Left renal pelvis (tissue), 4 donors: ENCODE data around the gene MPHOSPH9. TPM values are rescaled to one million over a fixed set of nuclear protein-coding genes. Genes with fewer than 3 reads are reported as not detected.

ENCODE experiments used
- DNase-seq, 4 donors: peaks; one replicate each; pipeline ENCODE4 v3.0.0-alpha.2; 2013; ENCODE audit warnings: low read depth in 4 of 4, low spot score in 3 of 4
- polyA plus RNA-seq, 4 donors: library from polyadenylated mRNA; unstranded; fragments of 120-200 nt; gene quantifications; one replicate each; pipeline ENCODE4 v1.2.1, GENCODE V29; 2013; ENCODE audit not compliant: insufficient read length in 4 of 4

The MPHOSPH9 gene
- polyA plus RNA-seq, 4 donors = 26.5 to 34.8 (median 33.0) TPM

DNA sequence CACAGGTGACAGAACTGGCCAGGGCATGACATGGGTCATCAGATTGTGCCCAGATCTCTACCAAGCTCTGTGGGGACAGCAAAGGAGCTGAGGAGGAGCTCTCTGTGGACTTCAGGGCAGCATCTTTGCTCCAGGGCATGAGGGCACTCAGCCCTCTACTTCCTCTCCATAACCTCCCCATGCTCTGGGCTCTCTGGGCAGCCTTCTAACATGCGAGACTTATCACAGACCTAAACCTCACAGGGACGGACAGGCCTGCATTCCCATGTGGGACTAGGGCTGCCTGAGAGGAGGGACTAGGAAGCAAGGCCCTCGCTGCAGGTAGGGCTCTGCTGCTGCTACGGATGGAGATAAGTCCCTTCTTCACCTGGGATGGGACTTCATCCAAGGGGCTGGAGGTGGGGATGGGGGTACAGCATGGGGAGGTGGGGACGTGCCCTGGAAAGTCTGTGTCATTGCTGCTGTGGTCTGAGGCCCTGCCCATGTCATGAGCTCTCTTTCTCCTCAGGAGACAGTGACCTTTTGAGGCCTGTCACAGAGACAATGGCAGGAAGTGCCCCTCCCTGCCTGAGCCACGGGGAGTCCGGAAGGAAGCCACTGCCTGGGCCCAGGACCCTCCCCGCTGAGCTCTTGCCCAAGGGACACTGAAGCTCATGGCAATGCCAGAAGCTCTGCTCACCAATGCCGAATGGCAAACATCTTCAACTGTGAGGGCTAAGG is 126.1 kb downstream of the MPHOSPH9 start:
- no peak for DNase-seq

DNA sequence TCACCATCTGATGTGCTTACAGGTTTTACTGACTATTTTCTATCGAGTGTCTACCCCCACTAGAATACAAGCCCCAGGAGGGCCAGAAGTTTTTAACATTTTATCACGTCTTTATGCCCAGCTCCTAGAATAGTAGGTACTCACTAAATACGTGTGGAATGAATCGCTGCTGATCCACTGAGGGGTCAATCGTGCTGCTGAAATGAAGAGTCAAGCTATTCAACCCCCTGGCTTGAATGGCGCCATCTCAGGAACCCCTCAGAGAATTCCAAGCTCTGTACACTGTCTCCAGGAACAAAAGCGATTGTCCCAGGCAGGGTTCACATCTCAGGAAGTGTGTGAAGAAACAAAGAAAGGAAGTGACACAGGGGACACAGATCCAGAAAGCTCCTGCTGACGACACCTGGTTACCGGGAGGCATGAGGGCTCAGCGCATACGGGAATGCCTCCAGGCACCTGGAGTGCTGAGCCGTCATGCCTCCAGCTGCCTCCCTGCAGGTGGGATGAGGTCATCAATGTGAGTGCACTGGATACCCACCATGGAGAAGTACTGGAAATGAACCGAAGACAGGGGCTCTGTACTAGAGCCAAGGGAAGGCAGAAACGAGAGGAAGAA is 127.6 kb downstream of the MPHOSPH9 start:
- DNase-seq = no peak

DNA sequence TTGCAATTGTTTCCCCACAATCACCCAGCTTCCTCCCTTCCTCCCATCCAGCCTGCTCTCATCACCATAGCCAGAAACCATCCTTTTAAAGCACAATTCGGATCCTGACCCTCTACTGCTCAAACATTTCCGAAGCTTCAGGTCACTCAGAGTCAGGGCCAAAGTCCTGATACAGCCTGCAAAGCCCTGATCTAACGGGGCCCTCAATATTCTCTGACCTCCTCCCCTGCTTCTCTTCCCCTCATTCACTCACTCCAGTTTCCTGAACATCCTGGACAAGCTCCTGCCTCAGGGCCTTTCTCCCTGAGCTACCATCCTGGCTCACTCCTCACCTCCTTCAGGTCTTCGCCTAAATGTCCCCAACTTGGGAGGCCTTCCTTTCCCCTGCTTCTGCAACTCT is 128.1 kb downstream of the MPHOSPH9 start:
- DNase-seq = no peak

Other genes with a start within 250 kb of the MPHOSPH9 start
- gene PITPNM2, start 82.1 kb downstream of the MPHOSPH9 start, polyA plus RNA-seq = 1 to 10 TPM; 4.9 to 8.8 (median 6.6) TPM
- 10 to 100 TPM; 18.7 to 25.8 (median 20.6) TPM for gene MTRFR, start 295 bp upstream of the MPHOSPH9 start, polyA plus RNA-seq
- 100 to 1,000 TPM; 171 to 280 (median 199) TPM for gene CDK2AP1, start 38.7 kb upstream of the MPHOSPH9 start, polyA plus RNA-seq
- gene SBNO1, start 131.7 kb upstream of the MPHOSPH9 start, polyA plus RNA-seq = 10 to 100 TPM; 19.3 to 31.1 (median 30.0) TPM
- 10 to 100 TPM; 41.5 to 52.8 (median 50.8) TPM for gene KMT5A, start 151.0 kb upstream of the MPHOSPH9 start, polyA plus RNA-seq
- gene RILPL2, start 203.5 kb upstream of the MPHOSPH9 start, polyA plus RNA-seq = 1 to 10 TPM; 3.9 to 6.2 (median 5.5) TPM
- 10 to 100 TPM; 32.3 to 47.6 (median 39.4) TPM for gene SNRNP35, start 225.0 kb upstream of the MPHOSPH9 start, polyA plus RNA-seq